GM18505 (cell line): ENCODE data around the gene PAM16.
A peak's percentile ranks its signal among the peaks of the same experiment; 100 is the strongest.

Experiments used
- ATAC-seq: cut with Tn5 transposase; IDR thresholded peaks from one replicate; pipeline ENCODE4 v1.9.1; 2021; ENCODE audit not compliant: unreplicated experiment
- POLR2A ChIP-seq: IDR thresholded peaks from 4 replicates; pipeline ENCODE4 v1.6.1; 2011; ENCODE audit warnings: borderline replicate concordance; ENCODE audit not compliant: insufficient read depth, insufficient read length; ENCODE audit errors: extremely low read depth

Gene PAM16

GRCh38 chr16:4307215-4308037 lies 43.7 kb downstream of the PAM16 start:
- ATAC-seq = peak; percentile 84
- peak; percentile 79 for TF ChIP-seq POLR2A

GRCh38 chr16:4306470-4307214 lies 44.5 kb downstream of the PAM16 start:
- no peak for ATAC-seq
- peak; percentile 16 for TF ChIP-seq POLR2A

DNA sequence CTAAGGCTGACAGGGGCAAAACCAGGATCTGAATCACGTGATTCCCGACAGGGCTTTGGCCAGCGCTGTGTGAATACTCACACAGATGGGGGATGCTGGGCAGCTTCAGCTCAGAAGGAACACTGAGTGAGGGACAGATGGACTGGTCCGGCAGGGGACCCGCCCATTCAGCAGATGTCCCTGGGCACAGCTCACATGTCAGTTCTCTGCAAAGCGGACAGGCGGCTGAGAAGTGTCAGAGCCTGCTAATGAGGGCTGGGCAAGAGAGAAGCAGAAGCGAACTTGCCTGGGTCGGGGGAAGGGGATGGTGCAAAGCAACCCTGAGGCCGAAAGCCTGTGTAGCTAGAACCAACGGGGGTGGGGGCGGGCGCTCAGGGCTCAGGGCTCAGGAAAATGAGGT lies 47.1 kb downstream of the PAM16 start:
- no peak for ATAC-seq
- no peak for TF ChIP-seq POLR2A

DNA sequence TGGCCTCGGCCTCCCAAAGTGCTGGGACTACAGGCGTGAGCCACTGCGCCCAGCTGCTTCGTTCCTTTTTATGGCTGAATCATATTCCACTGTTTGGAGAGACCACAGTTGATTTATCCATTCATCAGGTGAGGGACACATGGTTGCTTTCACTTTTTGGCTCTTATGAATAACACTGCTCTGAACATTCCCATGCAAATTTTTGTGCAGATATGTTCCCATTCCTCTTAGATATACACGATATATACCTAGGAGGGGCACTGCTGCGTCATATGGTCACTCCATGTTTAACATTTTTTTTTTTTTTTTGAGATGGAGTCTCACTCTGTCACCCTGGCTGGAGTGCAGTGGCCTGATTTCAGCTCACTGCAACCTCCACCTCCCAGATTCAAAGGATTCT lies 49.2 kb downstream of the PAM16 start:
- TF ChIP-seq POLR2A = no peak
- no peak for ATAC-seq

GRCh38 chr16:4301177-4301576 lies 49.9 kb downstream of the PAM16 start:
- ATAC-seq = no peak
- TF ChIP-seq POLR2A = no peak

- no peak for ATAC-seq
- no peak for TF ChIP-seq POLR2A
These were observed 52.2 kb downstream of the PAM16 start for GRCh38 chr16:4298761-4299522.

GRCh38 chr16:4297480-4297879 lies 53.6 kb downstream of the PAM16 start:
- TF ChIP-seq POLR2A = no peak
- ATAC-seq = no peak

DNA sequence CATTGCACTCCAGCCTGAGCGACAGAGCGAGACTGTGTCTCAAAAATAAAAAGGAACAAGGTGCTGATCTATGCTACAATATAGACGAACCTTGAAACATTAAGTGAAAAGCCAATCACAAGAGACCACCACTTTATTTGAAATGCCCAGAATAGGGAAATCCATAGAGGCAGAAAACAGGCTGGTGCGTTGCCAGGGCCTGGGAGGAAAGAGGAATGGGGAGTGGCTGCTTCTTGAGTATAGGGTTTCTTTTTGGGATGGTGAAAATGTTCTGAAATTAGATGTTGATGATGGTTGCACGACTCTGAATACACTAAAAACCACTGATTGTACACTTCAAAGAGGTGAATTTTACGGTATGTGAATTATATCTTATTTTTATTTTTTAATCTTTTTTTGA lies 55.5 kb downstream of the PAM16 start:
- TF ChIP-seq POLR2A = no peak
- ATAC-seq = no peak

DNA sequence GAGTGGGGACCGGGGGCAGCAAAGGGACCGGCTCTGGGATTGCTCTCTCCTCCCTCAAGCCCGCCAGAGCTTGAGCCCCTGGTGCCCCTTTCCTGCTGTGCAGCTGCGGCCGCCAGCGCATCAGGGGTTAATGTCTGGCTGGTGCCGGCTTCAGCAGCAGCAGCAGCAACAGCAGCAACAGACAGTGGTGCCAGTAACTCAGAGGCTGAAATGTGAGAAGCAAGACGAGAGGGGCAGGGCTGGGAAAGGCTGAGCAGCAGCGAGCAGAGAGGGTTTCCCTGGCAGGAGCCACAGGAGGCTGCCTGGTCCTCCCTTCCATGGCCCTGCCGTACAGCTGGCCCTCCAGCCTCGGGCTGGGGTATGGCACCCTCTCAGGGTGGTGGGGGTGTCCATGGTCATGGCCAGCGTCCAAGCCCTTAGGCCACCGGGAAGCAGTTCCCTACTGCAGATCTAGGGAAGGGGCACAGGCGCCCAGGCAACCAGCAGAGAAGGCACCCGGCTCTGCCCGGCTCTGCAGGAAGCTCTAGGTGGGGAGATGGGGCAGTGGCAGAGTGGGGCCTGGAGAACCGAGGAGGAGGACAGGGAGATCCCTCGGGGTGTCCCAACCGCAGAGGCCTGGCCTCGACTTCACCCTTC lies 57.2 kb downstream of the PAM16 start:
- ATAC-seq = no peak
- no peak for TF ChIP-seq POLR2A

DNA sequence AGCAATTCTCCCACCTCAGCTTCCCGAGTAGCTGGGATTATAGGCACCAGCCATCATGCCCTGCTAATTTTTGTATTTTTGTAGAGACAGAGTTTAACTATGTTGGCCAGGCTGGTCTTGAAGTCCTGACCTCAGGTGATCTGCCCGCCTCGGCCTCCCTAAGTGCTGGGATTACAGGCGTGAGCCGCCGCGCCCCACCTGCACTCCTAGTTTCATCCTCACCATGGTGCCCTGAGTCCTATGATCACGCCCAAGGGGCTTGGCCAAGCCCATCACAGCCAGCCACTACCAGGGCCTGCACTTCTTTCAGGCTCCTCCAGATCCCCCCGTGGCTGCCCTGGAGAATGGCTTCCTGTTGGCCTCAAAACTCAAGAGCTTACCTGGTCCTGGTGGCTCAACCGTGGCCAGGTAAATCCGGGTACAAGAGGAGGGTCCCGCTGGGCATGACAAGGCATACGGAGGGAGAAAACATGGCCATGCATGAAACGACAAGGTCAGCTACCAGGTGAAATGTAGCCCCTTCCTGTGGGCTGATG lies 57.9 kb downstream of the PAM16 start:
- TF ChIP-seq POLR2A = no peak
- no peak for ATAC-seq

DNA sequence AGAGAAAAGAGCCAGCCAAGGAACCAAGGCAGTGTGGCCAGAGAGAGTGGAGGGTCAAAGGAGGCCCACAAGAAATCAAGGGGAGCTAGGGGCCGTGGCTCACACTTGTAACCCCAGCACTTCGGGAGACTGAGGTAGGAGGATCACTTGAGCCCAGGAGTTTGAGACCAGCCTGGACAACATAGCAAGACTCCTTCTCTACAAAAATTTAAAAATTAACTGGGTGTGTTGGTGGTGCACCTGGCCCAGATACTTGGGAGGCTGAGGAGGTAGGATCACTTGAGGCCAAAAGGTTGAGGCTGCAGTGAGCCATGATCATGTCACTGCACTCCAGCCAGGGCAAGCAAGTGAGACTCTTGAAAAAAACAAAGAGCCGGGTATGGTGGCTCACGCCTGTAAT lies 59.4 kb downstream of the PAM16 start:
- ATAC-seq = no peak

More for the DNA sequence above, 59.4 kb downstream of the PAM16 start:
- TF ChIP-seq POLR2A = no peak
